Hepatocyte (in vitro differentiated cells): ENCODE data around the gene CSMD2. TPM values are rescaled to one million over a fixed set of nuclear protein-coding genes. Genes with fewer than 3 reads are reported as not detected.

Experiments used
- DNase-seq: peaks from one replicate; pipeline ENCODE4 v3.0.0-alpha.2; 2016; ENCODE audit warnings: low spot score
- H2AFZ ChIP-seq: fragments of 200-600 bp; sonication (generic); 2 replicates; pipeline ENCODE4 v1.6.0; 2016; ENCODE audit warnings: antibody characterized with exemption, mild to moderate bottlenecking
- H3K27ac ChIP-seq: fragments of 200-600 bp; sonication (generic); 2 replicates; pipeline ENCODE4 v1.5.1; 2016; ENCODE audit warnings: mild to moderate bottlenecking
- H3K27me3 ChIP-seq: fragments of 200-600 bp; sonication (generic); 2 replicates; pipeline ENCODE4 v1.6.1; 2016
- H3K36me3 ChIP-seq: fragments of 200-600 bp; sonication (generic); replicated peaks from 2 replicates; pipeline ENCODE4 v1.5.1; 2016; ENCODE audit warnings: low read depth; ENCODE audit not compliant: insufficient read depth
- H3K4me1 ChIP-seq: fragments of 200-600 bp; sonication (generic); 2 replicates; pipeline ENCODE4 v1.5.1; 2016; ENCODE audit warnings: mild to moderate bottlenecking, moderate library complexity; ENCODE audit not compliant: insufficient read depth
- H3K4me2 ChIP-seq: fragments of 200-600 bp; sonication (generic); 2 replicates; pipeline ENCODE4 v1.6.0; 2016
- H3K4me3 ChIP-seq: fragments of 200-600 bp; sonication (generic); 2 replicates; pipeline ENCODE4 v1.5.1; 2016; ENCODE audit warnings: mild to moderate bottlenecking
- H3K79me2 ChIP-seq: fragments of 200-600 bp; sonication (generic); 2 replicates; pipeline ENCODE4 v1.6.0; 2017; ENCODE audit warnings: mild to moderate bottlenecking
- H3K9me2 ChIP-seq: fragments of 200-600 bp; sonication (generic); replicated peaks from 2 replicates; pipeline ENCODE4 v1.6.0; 2017; ENCODE audit warnings: mild to moderate bottlenecking; ENCODE audit not compliant: insufficient read depth
- H3K9me3 ChIP-seq: fragments of 200-600 bp; sonication (generic); 2 replicates; pipeline ENCODE4 v1.5.1; 2016; ENCODE audit warnings: low read depth, mild to moderate bottlenecking
- H4K20me1 ChIP-seq: fragments of 200-600 bp; sonication (generic); 2 replicates; pipeline ENCODE4 v1.6.0; 2016; ENCODE audit warnings: mild to moderate bottlenecking; ENCODE audit not compliant: insufficient read depth, poor library complexity, severe bottlenecking
- EZH2 ChIP-seq: fragments of 200-600 bp; sonication (generic); IDR thresholded peaks from 2 replicates; pipeline ENCODE4 v1.6.1; 2016; ENCODE audit warnings: antibody characterized with exemption, mild to moderate bottlenecking, borderline replicate concordance
- EZH2phosphoT487 ChIP-seq: fragments of 200-600 bp; sonication (generic); IDR thresholded peaks from one replicate; pipeline ENCODE4 v1.6.1; 2018; ENCODE audit warnings: antibody characterized with exemption, mild to moderate bottlenecking, low read depth, moderate library complexity; ENCODE audit not compliant: unreplicated experiment, severe bottlenecking
- WGBS: methylation state at CpG from one replicate; pipeline ENCODE4 v1.1.6; 2016; ENCODE audit warnings: low lambda C conversion rate; ENCODE audit errors: missing lambda C conversion rate; 5-methylcytosine and 5-hydroxymethylcytosine counted together
- polyA plus RNA-seq: library from polyadenylated mRNA; unstranded; fragments of >200 nt; fragmentation: Nextera tagmentation; extraction: Ambion mirVana; gene quantifications from 2 replicates; pipeline ENCODE4 v1.2.1, GENCODE V29; 2016
- total RNA-seq: library from RNA; depleted of rRNA; stranded (reverse); fragments of >200 nt; gene quantifications from 2 replicates; pipeline ENCODE4 v1.2.3, GENCODE V29; 2014
- TF ChIP-seq, protein P1 (sequence below): fragments of 200-600 bp; sonication (generic); IDR thresholded peaks from 2 replicates; pipeline ENCODE4 v1.5.1; 2016; ENCODE audit warnings: antibody characterized with exemption, mild to moderate bottlenecking; ENCODE audit not compliant: poor library complexity

The CSMD2 gene
- total and polyA plus RNA-seq, 2 experiments from 2014 or later, result 0.10 to 0.37 TPM

DNA sequence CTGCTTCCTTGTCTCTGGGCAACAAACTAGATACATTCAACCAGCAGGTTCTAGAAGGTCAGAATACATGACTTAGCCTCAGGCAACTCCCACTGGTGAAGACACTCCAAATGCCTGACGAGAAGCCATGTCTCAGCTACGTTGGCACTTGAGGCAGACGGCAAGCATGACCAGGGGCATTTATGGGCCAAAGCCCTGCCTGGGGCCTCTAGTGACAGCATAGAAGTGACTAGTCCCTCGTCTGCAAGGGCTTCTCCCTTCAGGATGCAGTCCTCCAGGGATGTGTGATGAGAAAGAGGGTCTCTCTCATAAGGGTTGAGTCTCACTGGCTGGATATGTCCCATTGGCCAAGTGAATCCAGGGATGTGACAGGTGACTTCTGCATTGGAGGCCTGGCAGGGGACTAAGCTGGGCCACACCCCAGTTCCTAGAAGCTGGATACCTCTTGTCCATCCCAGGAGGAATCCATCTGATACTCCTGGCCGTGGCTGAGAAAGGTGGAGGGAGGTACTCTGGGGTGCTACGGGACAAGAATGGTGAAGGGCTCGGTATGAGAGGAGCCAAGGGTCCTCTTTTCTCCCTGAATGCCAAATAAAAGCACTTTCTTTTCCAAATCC lies 449.7 kb downstream of the CSMD2 start:
- Histone ChIP-seq H3K9me2 (no peaks in the 10 kb centered on the region), H3K27me3 (no peaks in the 10 kb centered on the region), H3K36me3 (no peaks in the 10 kb centered on the region), H4K20me1 (no peaks in the 10 kb centered on the region), H3K9me3 (no peaks in the 10 kb centered on the region), H3K27ac (no peak overlapping the region), H2AFZ (no peak overlapping the region), H3K79me2 (no peaks in the 10 kb centered on the region), H3K4me1 (no peaks in the 10 kb centered on the region), H3K4me2 (no peak overlapping the region), H3K4me3 (no peak overlapping the region)
- TF ChIP-seq EZH2, result no peak
- TF ChIP-seq, protein P1, sequence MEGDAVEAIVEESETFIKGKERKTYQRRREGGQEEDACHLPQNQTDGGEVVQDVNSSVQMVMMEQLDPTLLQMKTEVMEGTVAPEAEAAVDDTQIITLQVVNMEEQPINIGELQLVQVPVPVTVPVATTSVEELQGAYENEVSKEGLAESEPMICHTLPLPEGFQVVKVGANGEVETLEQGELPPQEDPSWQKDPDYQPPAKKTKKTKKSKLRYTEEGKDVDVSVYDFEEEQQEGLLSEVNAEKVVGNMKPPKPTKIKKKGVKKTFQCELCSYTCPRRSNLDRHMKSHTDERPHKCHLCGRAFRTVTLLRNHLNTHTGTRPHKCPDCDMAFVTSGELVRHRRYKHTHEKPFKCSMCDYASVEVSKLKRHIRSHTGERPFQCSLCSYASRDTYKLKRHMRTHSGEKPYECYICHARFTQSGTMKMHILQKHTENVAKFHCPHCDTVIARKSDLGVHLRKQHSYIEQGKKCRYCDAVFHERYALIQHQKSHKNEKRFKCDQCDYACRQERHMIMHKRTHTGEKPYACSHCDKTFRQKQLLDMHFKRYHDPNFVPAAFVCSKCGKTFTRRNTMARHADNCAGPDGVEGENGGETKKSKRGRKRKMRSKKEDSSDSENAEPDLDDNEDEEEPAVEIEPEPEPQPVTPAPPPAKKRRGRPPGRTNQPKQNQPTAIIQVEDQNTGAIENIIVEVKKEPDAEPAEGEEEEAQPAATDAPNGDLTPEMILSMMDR, result no peak
- no peak for TF ChIP-seq EZH2phosphoT487
- DNase-seq, result no peak
- WGBS, result 86% methylated on average over 7 of the region's 7 CpGs

DNA sequence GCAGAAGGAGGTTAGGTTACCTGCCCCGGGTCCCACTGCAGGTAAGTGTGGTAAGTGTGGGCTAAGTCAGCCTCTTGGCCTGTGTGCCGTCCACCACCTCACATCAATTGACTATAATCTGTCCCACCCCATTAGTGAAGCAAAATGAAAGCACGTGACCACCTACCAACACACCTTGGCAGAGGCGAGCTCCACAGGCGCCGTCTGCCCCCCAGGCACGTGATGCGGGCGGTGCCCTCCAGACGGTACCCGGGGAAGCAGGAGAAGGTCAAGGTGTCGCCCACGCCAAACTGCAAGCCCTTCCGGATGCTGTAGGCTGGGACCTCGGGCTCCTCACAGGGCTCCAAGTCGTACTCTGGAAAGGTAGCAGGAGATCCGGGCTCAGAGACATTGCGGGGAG lies 450.6 kb downstream of the CSMD2 start:
- DNase-seq, result no peak
- no peak overlapping the region for H3K4me2 ChIP-seq
- TF ChIP-seq, protein P1, result no peak
- TF ChIP-seq EZH2phosphoT487 (no peak), EZH2 (no peak)
- no peak overlapping the region for H2AFZ ChIP-seq
- H3K79me2 ChIP-seq, result no peaks in the 10 kb centered on the region
- no peaks in the 10 kb centered on the region for H4K20me1 ChIP-seq
- no peak overlapping the region for H3K27ac ChIP-seq
- WGBS, result 99% methylated on average over 18 of the region's 18 CpGs
- no peak overlapping the region for H3K4me3 ChIP-seq
- no peaks in the 10 kb centered on the region for H3K9me2 ChIP-seq
- H3K36me3 ChIP-seq, result no peaks in the 10 kb centered on the region
- no peaks in the 10 kb centered on the region for H3K4me1 ChIP-seq
- H3K9me3 ChIP-seq, result no peaks in the 10 kb centered on the region
- H3K27me3 ChIP-seq, result no peaks in the 10 kb centered on the region

DNA sequence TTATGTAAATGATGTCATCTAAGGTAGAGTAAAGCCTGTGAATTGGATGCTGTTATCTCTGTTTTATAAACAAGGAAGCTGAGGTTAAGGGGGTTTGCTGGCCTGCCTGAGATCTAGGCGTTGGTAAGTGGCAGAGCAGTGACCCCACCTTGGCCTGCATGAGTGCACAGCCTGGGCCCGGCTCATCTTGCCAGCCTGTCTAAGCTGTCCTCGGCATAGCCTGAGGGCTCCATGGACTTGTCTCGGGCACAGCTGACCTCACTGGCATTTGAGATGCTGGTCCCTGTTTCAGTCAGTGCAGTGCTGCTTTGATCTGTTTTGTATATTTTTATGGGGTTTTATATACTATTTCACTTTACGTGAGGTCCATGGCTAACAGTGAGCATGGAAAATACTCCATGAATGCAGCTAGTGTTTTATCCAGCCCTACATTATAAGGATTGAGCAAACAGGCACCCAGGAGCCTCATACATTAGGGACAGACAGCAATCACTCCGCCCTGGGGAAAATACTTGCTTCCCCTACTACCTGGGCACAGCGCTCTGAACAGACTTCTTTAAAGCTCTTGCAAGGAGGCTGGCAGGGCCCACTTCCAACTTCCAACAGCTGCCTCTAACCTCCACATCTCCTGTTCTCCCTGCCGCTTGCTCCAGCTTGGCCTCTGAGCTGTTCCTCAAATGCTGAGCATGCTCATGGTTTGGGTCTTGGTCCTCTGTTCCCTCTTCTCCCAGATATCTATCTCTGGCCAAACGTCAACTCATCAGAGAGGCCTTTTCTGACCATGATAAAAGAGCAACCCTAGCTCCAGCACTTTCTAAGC lies 451.8 kb downstream of the CSMD2 start:
- no peak overlapping the region for H3K4me3 ChIP-seq
- no peaks in the 10 kb centered on the region for H3K79me2 ChIP-seq
- no peaks in the 10 kb centered on the region for H4K20me1 ChIP-seq
- H3K27me3 ChIP-seq, result no peaks in the 10 kb centered on the region
- H3K9me3 ChIP-seq, result no peaks in the 10 kb centered on the region
- H3K27ac ChIP-seq, result no peak overlapping the region
- H3K4me1 ChIP-seq, result no peaks in the 10 kb centered on the region
- H2AFZ ChIP-seq, result no peak overlapping the region
- 66% methylated on average over 9 of the region's 9 CpGs for WGBS
- no peaks in the 10 kb centered on the region for H3K36me3 ChIP-seq
- DNase-seq, result no peak
- H3K4me2 ChIP-seq, result no peak overlapping the region
- TF ChIP-seq, protein P1, result no peak
- no peak for TF ChIP-seq EZH2
- no peak for TF ChIP-seq EZH2phosphoT487
- H3K9me2 ChIP-seq, result no peaks in the 10 kb centered on the region
